ENCODE results near the gene BDKRB2.

The BDKRB2 gene

DNA sequence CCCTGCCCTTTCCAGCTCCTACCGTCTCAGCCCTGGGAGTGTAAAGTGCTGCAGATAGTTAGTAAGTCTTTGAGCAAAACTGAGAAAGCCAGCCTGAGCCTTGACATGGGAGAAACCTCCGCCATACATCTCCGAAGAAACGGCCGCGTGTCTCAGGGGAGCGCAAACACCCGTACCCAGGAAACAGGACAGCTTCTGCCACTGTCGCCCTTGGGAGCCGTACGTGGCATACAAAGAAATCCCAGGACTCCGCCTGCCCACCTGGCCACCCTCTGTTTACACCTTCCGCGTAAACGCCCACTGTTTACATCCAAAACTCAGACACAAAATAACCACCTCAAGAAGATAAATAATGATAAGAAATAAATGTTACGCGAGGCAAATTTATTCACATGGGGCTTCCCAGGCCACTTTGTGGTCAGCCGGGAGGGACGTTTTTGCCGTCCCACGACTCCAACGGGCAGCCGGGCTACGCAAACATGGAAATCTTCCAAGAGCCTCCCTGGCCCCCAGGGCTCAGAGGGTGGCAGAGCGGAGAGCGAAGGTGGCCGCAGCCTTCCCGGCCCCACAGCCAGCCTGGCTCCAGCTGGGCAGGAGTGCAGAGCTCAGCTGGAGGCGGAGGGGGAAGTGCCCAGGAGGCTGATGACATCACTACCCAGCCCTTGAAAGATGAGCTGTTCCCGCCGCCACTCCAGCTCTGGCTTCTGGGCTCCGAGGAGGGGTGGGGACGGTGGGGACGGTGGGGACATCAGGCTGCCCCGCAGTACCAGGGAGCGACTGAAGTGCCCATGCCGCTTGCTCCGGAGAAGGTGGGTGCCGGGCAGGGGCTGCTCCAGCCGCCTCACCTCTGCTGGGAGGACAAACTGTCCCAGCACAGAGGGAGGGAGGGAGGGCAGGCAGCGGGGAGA, at the start of gene BDKRB2:
BDKRB2 (plus strand) TSS at position 689 of the 908 bp plus-strand sequence. CDS start 32,269 bp downstream, outside the sequence.
- no peak for DNase-seq

DNA sequence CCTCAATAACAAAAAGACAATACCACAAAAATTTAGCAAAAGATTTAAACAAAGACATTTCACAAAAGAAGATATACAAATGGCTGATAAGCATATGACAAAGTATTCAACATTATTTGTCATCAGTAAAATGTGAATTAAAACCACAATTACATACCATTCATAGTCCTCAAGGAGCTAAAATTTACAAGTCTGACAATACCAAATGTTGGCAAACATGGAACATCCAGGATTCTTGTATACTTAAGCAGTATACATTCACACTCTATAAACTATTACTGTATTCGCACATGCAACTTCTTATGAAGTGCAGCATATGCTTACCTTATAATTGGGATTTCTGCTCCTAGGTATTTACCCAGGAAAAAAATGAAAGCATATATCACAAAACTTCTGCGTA, 49.7 kb upstream of the BDKRB2 start:
- no peak for DNase-seq

DNA sequence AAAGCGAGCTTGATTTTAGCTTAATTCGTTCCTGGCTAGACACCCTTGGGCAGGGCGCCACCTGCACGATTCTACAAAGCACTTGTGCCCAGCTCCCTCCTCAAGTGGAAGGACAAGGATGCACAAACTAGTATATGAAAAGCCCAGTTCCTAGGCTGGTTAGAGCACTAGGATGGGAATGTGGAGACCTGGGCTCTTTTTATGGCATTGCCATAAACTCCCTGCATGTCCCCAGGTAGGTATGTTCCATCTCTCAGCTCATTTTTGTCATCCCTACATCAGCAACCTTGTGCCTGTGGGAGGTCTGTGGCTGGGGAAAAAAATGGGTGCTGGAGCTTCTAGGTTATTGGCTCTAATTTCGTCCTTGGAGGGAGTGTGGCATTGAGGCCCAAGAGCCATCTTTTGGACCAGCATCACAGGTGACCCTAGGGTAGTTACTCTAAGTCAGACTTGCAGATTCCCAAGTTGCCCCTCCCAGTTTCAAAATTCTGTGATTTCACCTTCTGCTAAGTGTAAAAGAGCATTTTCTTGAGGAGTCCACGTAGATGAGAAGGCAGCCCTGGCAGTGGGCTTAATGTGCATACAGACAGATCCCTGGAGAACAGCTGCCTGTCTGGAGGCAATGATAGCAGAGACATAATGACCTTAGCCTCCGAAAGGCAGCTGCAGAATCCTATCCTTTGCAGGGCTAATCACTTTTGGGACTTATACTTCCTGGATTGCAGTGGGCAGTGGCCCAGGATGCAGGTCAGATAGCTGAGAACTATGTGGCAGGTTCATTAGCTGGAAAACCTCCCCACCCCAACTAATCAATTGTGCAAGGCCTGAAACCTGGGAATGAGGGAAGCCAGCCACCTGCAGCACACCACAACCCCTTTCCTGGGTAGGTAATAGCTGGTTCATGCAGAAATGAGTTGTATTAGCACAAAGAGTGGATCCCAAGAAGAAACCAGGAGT, 47.6 kb upstream of the BDKRB2 start:
- no peak for DNase-seq

- no peak for DNase-seq
These were observed 45.9 kb upstream of the BDKRB2 start for GRCh38 chr14:96158735-96159134.

- DNase-seq: no peak
These were observed 44.3 kb upstream of the BDKRB2 start for GRCh38 chr14:96160076-96160912.

- DNase-seq: no peak
These were observed 43.7 kb upstream of the BDKRB2 start for GRCh38 chr14:96160913-96161310.

DNA sequence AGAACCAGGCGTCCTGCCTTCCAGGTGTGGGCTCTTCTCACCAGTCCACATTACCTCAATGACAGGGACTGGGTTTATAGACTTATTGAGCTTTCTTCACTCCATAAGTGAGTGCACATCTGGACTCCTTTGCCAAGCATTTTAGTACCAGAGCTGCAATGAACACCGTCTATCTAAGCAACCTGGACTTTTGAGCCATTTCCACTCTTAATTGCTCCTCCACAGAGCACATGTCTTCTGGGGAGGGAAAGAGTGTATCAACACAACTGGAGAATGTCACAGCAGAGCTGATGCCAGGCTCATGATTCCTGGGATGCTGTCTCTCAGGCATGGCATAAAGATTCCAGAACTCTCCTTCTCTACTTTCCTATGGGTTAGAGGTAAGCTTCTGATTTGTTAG, 43.0 kb upstream of the BDKRB2 start:
- DNase-seq: no peak

DNA sequence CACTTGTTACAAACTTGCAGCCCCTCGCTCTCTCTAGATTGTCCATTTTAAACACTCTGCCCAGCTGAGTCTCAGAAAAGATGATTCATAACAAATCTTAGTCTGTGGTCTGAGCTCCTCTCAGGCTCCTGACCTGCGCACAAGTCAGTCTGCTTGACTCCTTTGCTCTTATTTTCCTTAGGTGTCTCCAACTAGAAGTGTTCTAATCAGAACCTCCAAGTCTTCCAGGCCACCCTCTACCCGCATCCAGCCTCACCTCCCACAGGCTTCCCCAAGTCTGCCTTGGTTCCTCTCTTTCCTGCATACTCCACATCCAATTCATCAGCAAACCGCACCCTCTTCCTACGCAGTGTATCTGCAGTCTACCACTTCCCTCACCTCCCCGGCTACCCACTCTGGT, 42.4 kb upstream of the BDKRB2 start:
- no peak for DNase-seq

DNA sequence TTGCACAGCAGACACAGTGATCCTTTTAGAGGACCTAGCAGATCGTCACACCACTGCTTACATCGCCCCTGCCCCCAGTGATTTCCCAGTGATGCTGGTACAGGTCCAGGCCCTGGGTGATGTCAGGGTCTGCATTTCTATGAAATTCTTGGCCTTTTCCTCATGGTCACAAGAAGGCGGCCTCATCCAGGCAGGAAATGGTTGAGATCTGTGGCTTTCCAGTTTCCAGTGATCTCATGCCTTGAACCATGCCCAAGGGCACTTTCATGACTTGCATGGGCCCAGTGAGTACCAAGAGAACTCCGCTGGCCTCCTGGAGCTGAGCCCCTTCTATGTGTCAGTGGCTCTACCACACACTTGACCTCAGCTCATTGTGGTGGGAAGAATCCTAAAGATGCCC, 41.9 kb upstream of the BDKRB2 start:
- DNase-seq: no peak

DNA sequence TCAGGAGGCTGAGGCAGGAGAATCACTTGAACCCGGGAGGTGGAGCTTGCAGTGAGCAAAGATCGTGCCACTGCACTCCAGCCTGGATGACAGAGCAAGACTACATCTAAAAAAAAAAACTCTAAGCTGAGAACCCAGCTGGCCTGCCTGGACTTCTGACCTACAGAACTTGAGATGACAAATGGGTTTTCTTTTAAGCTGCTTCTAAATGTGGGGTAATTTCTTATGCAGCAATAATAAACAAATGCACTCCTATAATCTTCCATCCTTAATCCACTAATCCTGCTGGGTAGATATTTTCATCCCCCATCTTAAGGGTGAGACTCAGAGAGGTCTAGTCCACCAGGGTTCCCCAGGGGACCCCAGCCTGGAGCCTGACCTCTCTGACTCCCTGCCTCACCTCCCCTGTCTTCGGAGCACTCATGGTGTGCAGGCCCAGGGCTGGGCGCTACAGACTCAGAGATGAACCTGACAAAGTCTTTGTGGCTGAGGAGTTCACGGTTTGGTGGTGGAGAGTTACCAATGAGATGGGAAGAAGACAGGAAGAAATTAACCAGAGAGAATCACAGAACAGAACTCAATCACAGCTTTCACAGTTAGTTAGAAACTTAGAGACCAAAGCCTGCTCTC, 39.7 kb upstream of the BDKRB2 start:
- no peak for DNase-seq

DNA sequence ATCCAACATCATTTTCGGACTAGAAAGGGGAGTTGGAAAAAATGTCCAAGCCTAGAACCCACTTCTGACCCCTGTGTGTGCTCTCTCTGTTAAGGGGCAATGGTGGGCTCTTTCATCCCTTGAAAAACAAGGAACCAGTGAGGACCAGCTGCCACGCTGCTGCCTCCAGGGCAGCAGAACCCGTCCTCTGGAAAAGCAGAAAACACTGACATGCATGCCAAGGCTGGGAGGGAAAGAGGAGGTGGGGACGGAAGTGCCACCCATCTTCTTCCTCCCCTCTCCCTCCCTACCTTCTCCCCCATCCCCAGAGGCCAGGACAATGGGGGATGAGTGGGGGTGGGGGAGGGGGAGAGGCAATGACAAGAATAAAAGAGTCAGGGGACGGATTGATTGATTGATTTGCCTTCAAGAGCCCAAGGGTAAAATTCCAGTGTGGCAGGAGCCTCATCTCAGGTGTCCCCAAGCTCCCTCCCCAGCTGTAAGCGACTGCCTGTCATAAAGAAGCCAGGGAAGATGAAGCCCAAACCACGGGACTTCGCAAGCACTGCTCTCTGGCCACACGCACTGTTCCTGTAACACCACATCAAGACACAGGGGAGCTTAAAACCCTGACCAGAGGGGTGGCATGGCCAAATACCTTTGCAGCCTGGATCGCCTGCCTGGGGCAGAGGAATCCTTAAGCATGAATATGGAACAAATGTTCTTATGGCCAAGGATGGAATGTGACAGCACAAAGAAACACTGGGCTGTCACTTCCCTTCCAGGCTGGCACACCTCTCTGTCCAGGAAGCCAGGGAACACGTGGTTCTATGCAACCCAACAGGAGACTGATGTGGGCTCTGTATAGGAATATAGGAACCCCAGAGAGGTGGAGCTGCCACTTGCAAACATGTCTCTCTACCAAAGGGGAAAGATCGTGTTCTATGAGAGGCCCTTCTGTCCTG, 38.9 kb upstream of the BDKRB2 start:
- no peak for DNase-seq

- DNase-seq: no peak
These were observed 38.0 kb upstream of the BDKRB2 start for GRCh38 chr14:96166461-96167223.

- no peak for DNase-seq
These were observed 37.2 kb upstream of the BDKRB2 start for GRCh38 chr14:96167224-96168148.

- DNase-seq: no peak
These were observed 36.1 kb upstream of the BDKRB2 start for GRCh38 chr14:96168581-96168980.

GRCh38 chr14:96170961-96171592, 33.6 kb upstream of the BDKRB2 start:
- no peak for DNase-seq

DNA sequence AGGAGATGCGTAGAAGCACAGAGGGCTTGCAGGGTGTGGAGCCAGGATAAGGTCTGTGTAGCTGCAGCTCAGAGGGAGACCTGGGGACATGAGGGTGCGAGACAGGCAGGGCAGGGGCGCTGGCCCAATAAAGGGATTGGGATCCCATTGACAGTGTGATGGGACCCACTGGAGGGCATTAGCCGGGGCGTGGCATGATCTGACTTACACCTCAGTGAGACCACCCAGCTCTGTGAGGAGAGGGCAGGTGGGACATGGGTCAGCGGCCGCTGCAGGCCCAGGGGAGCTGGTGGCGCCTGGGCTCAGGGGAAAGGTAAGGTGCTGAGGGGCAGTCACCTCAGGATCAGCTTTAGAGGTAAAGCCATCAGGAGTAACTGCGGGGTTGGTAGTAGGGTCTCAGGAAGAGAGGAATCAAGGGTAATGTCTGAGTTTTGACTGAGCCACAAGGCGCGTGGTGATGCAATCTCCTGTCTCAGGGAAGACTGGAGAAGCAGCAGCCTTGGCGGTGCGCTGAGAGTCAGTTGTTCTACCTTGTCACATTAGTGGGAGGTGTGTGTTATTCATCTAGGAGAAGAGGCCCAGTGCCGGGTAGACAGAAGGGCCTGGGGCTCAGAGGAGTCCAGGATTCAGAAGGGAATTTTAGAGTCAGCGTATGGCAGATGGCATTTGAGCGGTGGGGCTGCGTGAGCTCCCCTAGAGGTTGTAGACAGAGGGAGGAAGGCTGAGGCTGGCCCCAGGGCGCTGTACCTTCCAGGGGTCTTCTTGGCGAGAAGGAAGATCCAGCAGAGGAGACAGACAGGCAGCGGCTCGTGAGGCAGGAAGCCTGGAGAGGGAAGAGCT, 30.8 kb upstream of the BDKRB2 start:
- DNase-seq: no peak

DNA sequence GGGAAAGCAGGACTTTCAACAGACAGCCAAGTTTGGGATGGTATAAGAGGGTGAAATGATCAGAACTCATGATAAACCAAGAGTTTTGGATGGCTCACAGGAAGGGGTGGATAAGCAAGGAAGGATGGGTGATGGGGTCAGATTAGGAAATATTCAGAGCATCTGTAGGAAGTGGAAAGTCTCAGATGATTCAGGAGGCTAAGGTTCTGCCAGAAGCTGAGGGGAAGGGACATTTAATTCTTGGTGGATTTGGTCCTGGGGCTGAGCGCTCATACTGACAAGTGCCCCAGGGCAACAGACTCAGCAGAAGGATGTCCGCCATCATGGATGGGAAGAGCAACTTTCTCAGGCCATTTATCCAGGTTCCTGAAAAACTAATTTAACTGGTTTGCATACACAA, 28.4 kb upstream of the BDKRB2 start:
- DNase-seq: no peak

- no peak for DNase-seq
These were observed 27.8 kb upstream of the BDKRB2 start for GRCh38 chr14:96176811-96177211.

Measured in activated CD4-positive, alpha-beta T cell treated with anti-CD3 and anti-CD28 coated beads, Interleukin-2, amount 50 U/mL, for 1 hour (primary cell).